NK-92 treated with Interleukin-12 subunit alpha and Interleukin-12 subunit beta, amount 100 ng/mL, for 24 hours (cell line): ENCODE results near the gene CDV3.

ENCODE experiments used
- DNase-seq: peaks from one replicate; lab custom pipeline; 2025; lab: John Stamatoyannopoulos, UW

Gene CDV3

GRCh38 chr3:133568294-133569014, 5.0 kb upstream of the CDV3 start:
- DNase-seq: no peak

GRCh38 chr3:133570139-133570936, 3.1 kb upstream of the CDV3 start:
- DNase-seq: no peak

- no peak for DNase-seq
Measured at GRCh38 chr3:133570937-133571320, 2.6 kb upstream of the CDV3 start.

- DNase-seq: no peak
Measured at GRCh38 chr3:133572158-133573053, 1.1 kb upstream of the CDV3 start.

- DNase-seq: no peak
Measured at GRCh38 chr3:133573054-133573628, 345 bp upstream of the CDV3 start.

GRCh38 chr3:133574260-133574881, 885 bp downstream of the CDV3 start:
- DNase-seq: no peak

GRCh38 chr3:133575086-133575485, 1.6 kb downstream of the CDV3 start:
- DNase-seq: no peak

- DNase-seq: no peak
Measured at GRCh38 chr3:133576169-133576568, 2.7 kb downstream of the CDV3 start.

- DNase-seq: no peak
Measured at GRCh38 chr3:133578548-133579191, 5.2 kb downstream of the CDV3 start.

- DNase-seq: no peak
Measured at GRCh38 chr3:133583396-133583795, 9.9 kb downstream of the CDV3 start.

GRCh38 chr3:133588035-133588434, 14.5 kb downstream of the CDV3 start:
- no peak for DNase-seq

GRCh38 chr3:133588784-133589465, 15.4 kb downstream of the CDV3 start:
- DNase-seq: no peak

- no peak for DNase-seq
Measured at GRCh38 chr3:133589503-133589902, 16.0 kb downstream of the CDV3 start.

- DNase-seq: no peak
Measured at GRCh38 chr3:133591271-133591742, 17.8 kb downstream of the CDV3 start.

GRCh38 chr3:133592843-133593242, 19.4 kb downstream of the CDV3 start:
- DNase-seq: no peak

- no peak for DNase-seq
Measured at GRCh38 chr3:133593243-133593642, 19.8 kb downstream of the CDV3 start.

- DNase-seq: no peak
Measured at GRCh38 chr3:133595341-133595740, 21.9 kb downstream of the CDV3 start.

- no peak for DNase-seq
Measured at GRCh38 chr3:133598405-133598804, 24.9 kb downstream of the CDV3 start.

- no peak for DNase-seq
Measured at GRCh38 chr3:133599280-133599679, 25.8 kb downstream of the CDV3 start.

- DNase-seq: no peak
Measured at GRCh38 chr3:133600572-133601081, 27.1 kb downstream of the CDV3 start.
